T-helper 1 cell treated with Interleukin-12 subunit alpha and Interleukin-12 subunit beta and Interleukin-4 antibody, amounts not matched to agents 30 μg/mL and 1 μg/mL, for 36 hours (primary cell): ENCODE data around the gene RBM23.
A peak's percentile ranks its signal among the peaks of the same experiment; 100 is the strongest.
"Not testable (repeated sequence)": the region's sequence is repeated elsewhere in the genome, so short reads cannot be mapped to it uniquely, and the experiment has no call there.

ENCODE experiments used
- H3K27ac Mint-ChIP-seq: one replicate; pipeline ENCODE4 v1.8.0; 2021; ENCODE audit warnings: mild to moderate bottlenecking, mixed read lengths
- H3K27me3 Mint-ChIP-seq: one replicate; pipeline ENCODE4 v1.8.0; 2021; ENCODE audit warnings: low read depth, mixed read lengths
- H3K36me3 Mint-ChIP-seq: one replicate; pipeline ENCODE4 v1.8.0; 2021; ENCODE audit warnings: low read depth, mixed read lengths
- H3K4me1 Mint-ChIP-seq: one replicate; pipeline ENCODE4 v1.8.0; 2021; ENCODE audit warnings: low read depth, mixed read lengths
- H3K4me3 Mint-ChIP-seq: one replicate; pipeline ENCODE4 v1.8.0; 2021; ENCODE audit warnings: mild to moderate bottlenecking, moderate library complexity, mixed read lengths
- H3K9me3 Mint-ChIP-seq: one replicate; pipeline ENCODE4 v1.8.0; 2021; ENCODE audit warnings: mixed read lengths

The RBM23 gene

GRCh38 chr14:22852178-22852577 lies 66.8 kb downstream of the RBM23 start:
- Mint-ChIP-seq H3K27me3 (peaks cover 15% of the 10 kb centered on the region), H3K4me1 (peaks cover 23% of the 10 kb centered on the region)
- not testable (repeated sequence) for H3K27ac Mint-ChIP-seq, H3K9me3 Mint-ChIP-seq, H3K4me3 Mint-ChIP-seq, H3K36me3 Mint-ChIP-seq

DNA sequence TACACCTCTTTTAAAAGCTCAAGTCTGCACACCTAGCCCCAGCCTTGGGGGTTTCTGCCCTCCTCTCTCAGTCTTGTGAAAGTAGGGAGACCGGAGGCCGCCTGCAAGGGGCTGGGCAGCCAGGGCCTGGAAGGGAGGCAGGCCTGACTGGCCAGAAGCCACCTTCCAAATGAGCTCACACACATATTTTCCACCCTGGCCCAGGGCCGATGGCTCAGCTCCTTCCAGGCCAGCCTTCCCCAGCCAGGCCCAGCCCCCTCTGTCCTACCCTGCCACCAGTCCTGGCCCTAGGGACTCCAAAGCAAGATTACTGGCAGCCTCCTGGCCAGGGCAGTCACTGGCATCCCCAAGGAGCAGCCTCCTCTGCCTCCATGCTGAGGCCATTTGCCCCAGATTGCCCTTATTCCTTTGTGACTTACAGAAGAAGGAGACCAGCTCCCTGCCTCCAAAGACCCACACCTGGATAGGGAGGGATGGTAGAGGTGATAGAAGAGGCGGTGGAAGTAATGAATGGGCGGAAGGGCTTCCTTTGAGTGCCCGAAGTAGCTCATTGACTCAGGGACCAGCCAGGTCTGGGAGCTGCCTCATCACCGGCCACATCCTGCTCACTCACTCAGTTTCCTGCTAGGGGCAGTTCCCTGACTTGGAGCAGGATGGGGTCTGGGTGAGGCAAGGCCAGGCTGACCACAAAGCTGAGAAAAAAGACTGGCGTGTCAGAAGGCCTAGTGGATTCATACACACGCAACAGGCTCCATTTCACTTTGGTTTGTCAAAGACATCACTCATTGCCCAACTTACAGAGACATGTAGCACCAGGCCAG lies 67.8 kb downstream of the RBM23 start:
- Mint-ChIP-seq H3K4me3 (no peak overlapping the region), H3K36me3 (peaks cover under 1% of the 10 kb centered on the region), H3K4me1 (peaks cover 21% of the 10 kb centered on the region), H3K9me3 (no peaks in the 10 kb centered on the region), H3K27me3 (peaks cover 11% of the 10 kb centered on the region), H3K27ac (peak overlapping the region; percentile 49)

DNA sequence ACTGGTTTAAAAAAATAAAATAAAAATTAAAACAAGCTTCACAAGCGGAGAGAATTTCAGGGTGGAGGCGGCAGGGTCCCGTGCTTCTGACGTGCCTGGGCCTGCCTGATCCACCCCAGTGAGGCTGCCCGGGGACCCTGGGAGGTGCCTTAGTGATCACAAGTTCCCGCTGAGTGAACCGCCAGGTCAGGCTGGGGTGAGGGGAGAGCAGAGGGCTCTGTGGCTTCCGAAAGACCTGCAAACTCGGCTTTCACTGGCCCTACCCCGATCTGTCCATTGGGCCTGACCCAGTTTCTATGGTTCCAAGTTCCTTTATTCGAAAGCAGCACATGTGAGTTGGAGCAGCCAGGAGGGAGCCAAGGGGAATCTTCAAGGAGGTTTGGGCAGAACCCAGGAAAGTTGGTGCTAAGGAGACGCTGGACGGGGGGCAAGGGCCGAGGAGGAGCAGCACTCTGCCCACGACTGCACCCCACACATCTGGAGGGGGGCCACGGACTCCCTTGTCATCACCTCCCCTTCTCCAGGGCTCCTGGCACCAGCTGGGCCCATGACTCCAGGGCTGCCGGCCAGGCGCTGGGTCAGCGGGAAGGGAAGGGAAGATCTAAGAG lies 69.6 kb downstream of the RBM23 start:
- H3K36me3 Mint-ChIP-seq, result no peaks in the 10 kb centered on the region
- no peak overlapping the region for H3K27ac Mint-ChIP-seq
- peaks cover 5% of the 10 kb centered on the region for H3K27me3 Mint-ChIP-seq
- H3K9me3 Mint-ChIP-seq, result no peaks in the 10 kb centered on the region
- no peak overlapping the region for H3K4me3 Mint-ChIP-seq
- peaks cover 17% of the 10 kb centered on the region for H3K4me1 Mint-ChIP-seq

DNA sequence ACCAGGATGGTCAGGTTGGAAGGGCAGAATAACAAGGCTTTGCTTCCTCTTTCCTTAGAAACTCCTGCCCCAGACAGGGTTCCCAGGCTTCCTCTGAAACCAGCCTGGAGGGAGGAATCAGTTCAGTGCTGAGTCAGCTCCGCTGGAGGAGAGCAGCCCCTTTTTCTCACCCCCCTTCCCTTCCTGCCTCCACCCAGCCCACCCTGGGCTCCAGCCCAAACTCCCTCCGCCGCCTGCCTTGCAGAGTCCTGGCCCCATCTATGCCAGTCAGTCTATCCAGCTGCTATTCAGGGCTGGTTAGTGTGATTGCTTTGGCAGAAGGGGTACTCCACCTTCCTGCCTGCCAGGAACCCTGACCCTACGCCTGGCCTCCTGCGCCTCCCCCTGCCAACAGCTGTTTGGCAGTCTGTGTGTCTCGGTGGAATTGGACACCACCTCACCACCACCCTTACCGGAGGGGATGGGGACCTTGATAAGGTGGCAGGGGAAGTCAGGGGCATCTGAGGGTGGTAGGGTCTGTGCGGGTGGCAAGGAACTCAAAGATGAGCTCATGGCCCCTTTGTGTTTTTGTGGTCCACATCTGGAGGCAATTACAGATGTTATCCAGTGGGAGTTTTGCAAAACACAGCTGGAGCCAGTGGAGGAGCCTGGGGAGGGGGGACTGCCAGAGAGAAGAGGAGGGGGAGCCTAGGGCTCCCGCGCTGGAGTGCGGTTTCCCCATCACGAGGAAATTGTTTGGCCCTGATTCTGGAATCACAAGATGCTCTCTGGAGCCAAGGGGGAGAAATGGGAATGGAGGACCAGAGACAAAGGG lies 70.4 kb downstream of the RBM23 start:
- Mint-ChIP-seq H3K4me1 (peaks cover 14% of the 10 kb centered on the region), H3K27me3 (peaks cover 5% of the 10 kb centered on the region), H3K9me3 (no peaks in the 10 kb centered on the region), H3K4me3 (no peak overlapping the region), H3K36me3 (no peaks in the 10 kb centered on the region), H3K27ac (no peak overlapping the region)

DNA sequence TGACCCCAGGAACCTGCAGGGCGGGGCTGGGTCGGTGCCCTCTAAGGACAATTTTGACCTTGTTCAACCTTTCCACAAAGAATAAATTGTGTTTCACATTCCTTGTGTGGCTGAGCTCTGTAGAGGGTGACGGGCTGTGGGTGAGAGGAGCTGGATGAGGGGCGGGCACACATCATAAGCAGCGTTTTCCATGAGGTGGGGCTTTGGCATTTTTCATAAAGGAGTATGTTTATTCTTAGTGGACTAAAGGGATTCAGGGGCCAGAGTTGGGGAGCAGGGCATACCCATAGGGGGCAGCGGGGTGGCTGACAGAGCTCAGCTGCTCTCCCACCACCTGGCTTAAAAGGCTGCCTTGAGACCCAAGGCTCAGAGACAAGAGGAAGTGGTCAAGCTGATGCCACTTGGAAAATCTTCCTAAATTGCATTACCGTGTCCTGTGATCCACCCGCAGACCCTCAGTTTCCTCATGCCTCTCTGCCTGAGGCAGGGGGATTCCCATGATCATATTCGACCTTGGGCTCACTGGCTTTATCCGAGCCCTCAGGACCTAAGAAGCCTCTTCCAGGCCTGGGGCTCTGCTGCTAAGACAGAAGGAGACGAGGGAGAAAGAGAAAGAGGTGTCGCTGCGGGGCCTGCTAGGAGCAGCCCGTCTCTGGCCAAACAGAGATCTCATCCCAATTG lies 71.1 kb downstream of the RBM23 start:
- H3K9me3 Mint-ChIP-seq, result no peaks in the 10 kb centered on the region
- no peaks in the 10 kb centered on the region for H3K36me3 Mint-ChIP-seq
- peaks cover 5% of the 10 kb centered on the region for H3K27me3 Mint-ChIP-seq
- no peak overlapping the region for H3K4me3 Mint-ChIP-seq
- H3K4me1 Mint-ChIP-seq, result peaks cover 10% of the 10 kb centered on the region
- no peak overlapping the region for H3K27ac Mint-ChIP-seq

DNA sequence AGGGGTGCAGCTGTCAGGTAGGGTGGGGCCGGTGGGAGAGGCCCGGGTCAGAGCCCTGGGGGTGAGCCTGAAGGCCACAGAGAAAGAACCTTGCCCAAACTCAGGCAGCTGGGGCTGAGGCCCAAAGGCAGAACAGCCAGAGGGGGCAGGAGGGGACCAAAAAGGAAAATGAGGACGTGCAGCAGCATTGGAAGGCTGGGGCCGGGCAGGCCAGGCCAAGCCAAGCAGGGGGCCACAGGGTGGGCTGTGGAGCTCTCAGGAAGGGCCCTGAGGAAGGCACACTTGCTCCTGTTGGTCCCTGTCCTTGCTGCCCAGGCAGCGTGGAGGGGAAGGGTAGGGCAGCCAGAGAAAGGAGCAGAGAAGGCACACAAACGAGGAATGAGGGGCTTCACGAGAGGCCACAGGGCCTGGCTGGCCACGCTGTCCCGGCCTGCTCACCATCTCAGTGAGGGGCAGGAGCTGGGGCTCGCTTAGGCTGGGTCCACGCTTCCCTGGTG lies 72.1 kb downstream of the RBM23 start:
- Mint-ChIP-seq H3K9me3 (no peaks in the 10 kb centered on the region), H3K27me3 (peaks cover 5% of the 10 kb centered on the region), H3K36me3 (no peaks in the 10 kb centered on the region), H3K27ac (no peak overlapping the region), H3K4me3 (no peak overlapping the region), H3K4me1 (peaks cover 9% of the 10 kb centered on the region)

- no peak overlapping the region for H3K4me3 Mint-ChIP-seq
- no peaks in the 10 kb centered on the region for H3K36me3 Mint-ChIP-seq
- H3K9me3 Mint-ChIP-seq, result no peaks in the 10 kb centered on the region
- peaks cover under 1% of the 10 kb centered on the region for H3K4me1 Mint-ChIP-seq
- H3K27ac Mint-ChIP-seq, result no peak overlapping the region
- H3K27me3 Mint-ChIP-seq, result peaks cover 5% of the 10 kb centered on the region
Measured at GRCh38 chr14:22845821-22846625, 72.9 kb downstream of the RBM23 start.

DNA sequence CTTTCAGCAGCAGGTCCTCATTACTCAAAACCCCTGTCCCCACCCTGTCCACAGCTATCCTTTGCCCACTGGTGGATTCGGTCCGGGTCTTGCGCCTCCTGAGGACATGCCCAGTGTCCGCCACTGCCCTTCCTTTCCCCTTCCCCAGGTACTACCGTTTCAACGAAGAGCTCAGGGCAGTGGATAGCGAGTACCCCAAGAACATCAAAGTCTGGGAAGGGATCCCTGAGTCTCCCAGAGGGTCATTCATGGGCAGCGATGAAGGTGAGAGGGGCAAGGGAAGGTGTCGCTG lies 73.9 kb downstream of the RBM23 start:
- no peak overlapping the region for H3K27ac Mint-ChIP-seq
- no peaks in the 10 kb centered on the region for H3K4me1 Mint-ChIP-seq
- H3K4me3 Mint-ChIP-seq, result no peak overlapping the region
- H3K36me3 Mint-ChIP-seq, result no peaks in the 10 kb centered on the region
- no peaks in the 10 kb centered on the region for H3K9me3 Mint-ChIP-seq
- H3K27me3 Mint-ChIP-seq, result peaks cover 5% of the 10 kb centered on the region

DNA sequence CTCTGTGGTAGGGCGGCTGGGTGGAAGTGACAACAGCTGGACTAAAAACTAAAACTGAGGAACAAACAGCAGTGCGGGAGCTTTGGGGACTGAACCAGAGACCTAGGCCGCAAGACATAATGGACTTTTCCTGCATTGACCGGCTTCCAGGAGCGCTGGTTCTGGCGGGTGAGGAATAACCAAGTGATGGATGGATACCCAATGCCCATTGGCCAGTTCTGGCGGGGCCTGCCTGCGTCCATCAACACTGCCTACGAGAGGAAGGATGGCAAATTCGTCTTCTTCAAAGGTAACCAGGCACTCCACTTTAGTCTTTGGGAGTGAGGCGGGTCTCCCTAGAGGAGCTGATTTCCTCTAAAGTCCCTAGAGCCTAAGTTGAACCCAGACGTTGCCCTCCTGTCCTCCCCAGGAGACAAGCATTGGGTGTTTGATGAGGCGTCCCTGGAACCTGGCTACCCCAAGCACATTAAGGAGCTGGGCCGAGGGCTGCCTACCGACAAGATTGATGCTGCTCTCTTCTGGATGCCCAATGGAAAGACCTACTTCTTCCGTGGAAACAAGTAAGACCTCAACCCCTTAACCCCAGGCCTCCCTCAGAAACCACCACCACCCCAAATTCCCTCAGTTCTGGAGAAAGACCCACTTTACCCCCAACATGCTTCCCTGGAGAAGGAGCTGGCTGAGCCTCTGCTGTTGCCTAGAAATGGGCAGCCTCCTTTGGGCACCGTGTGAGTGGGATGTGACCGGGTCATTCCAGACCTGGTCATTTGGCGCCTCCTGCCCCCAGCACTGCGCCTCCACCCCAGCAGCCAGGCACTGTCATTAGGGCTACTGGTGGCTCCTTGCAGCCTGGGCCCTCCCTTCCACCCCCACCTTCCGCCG lies 74.5 kb downstream of the RBM23 start:
- peaks cover 5% of the 10 kb centered on the region for H3K27me3 Mint-ChIP-seq
- H3K4me3 Mint-ChIP-seq, result no peak overlapping the region
- H3K4me1 Mint-ChIP-seq, result no peaks in the 10 kb centered on the region
- H3K27ac Mint-ChIP-seq, result no peak overlapping the region
- no peaks in the 10 kb centered on the region for H3K36me3 Mint-ChIP-seq
- H3K9me3 Mint-ChIP-seq, result no peaks in the 10 kb centered on the region
